Cardiac muscle cell (in vitro differentiated cells and primary cell): ENCODE results near the gene FERD3L. TPM values are rescaled to one million over a fixed set of nuclear protein-coding genes. Genes with fewer than 3 reads are reported as not detected.

Experiments used
- DNase-seq, 2 donors: peaks; one replicate each; pipeline versions ENCODE4 v3.0.0 to v3.0.0-alpha.2; 2010 to 2017; ENCODE audit warnings: low read depth in 1 of 2, low spot score in 1 of 2
- H3K27ac ChIP-seq: fragments of 200-600 bp; sonication (generic); 2 replicates; pipeline ENCODE4 v1.5.1; 2016
- H3K27me3 ChIP-seq: fragments of 200-600 bp; sonication (generic); 2 replicates; pipeline ENCODE4 v1.6.0; 2016; ENCODE audit warnings: control low read depth
- H3K36me3 ChIP-seq: fragments of 200-600 bp; sonication (generic); 2 replicates; pipeline ENCODE4 v1.5.1; 2016; ENCODE audit warnings: control low read depth
- H3K4me1 ChIP-seq: fragments of 200-600 bp; sonication (generic); 2 replicates; pipeline ENCODE4 v1.8.1; 2017; ENCODE audit warnings: low read depth, mild to moderate bottlenecking, mixed run types
- H3K4me3 ChIP-seq: fragments of 200-600 bp; sonication (generic); 2 replicates; pipeline ENCODE4 v1.5.1; 2016; ENCODE audit warnings: mild to moderate bottlenecking
- H3K9me3 ChIP-seq: fragments of 200-600 bp; sonication (generic); 2 replicates; pipeline ENCODE4 v1.5.1; 2017; ENCODE audit warnings: low read depth, mild to moderate bottlenecking, control low read depth
- polyA plus RNA-seq: library from polyadenylated mRNA; unstranded; fragments of >200 nt; fragmentation: Nextera tagmentation; extraction: Ambion mirVana; gene quantifications from 2 replicates; pipeline ENCODE4 v1.2.1, GENCODE V29; 2016
- total RNA-seq: library from RNA; depleted of rRNA; stranded (reverse); fragments of >200 nt; gene quantifications from 2 replicates; pipeline ENCODE4 v1.2.3, GENCODE V29; 2016
- TF ChIP-seq, protein P1 (sequence below): IDR thresholded peaks from 2 replicates; pipeline ENCODE4 v1.5.1; 2012; ENCODE audit warnings: low read depth, mild to moderate bottlenecking, low read length

The FERD3L gene
- total and polyA plus RNA-seq, 2 experiments from 2014 or later, result not detected

GRCh38 chr7:19107356-19108146, 37.7 kb downstream of the FERD3L start:
- DNase-seq, result peak; percentile 68 to 82
- TF ChIP-seq, protein P1, sequence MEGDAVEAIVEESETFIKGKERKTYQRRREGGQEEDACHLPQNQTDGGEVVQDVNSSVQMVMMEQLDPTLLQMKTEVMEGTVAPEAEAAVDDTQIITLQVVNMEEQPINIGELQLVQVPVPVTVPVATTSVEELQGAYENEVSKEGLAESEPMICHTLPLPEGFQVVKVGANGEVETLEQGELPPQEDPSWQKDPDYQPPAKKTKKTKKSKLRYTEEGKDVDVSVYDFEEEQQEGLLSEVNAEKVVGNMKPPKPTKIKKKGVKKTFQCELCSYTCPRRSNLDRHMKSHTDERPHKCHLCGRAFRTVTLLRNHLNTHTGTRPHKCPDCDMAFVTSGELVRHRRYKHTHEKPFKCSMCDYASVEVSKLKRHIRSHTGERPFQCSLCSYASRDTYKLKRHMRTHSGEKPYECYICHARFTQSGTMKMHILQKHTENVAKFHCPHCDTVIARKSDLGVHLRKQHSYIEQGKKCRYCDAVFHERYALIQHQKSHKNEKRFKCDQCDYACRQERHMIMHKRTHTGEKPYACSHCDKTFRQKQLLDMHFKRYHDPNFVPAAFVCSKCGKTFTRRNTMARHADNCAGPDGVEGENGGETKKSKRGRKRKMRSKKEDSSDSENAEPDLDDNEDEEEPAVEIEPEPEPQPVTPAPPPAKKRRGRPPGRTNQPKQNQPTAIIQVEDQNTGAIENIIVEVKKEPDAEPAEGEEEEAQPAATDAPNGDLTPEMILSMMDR, result no peak
- peaks cover 38% of the 10 kb centered on the region for H3K4me1 ChIP-seq

GRCh38 chr7:19107081-19107355, 38.2 kb downstream of the FERD3L start:
- Histone ChIP-seq H3K9me3 (no peaks in the 10 kb centered on the region), H3K27ac (peak overlapping the region; percentile 66), H3K4me1 (peaks cover 33% of the 10 kb centered on the region), H3K27me3 (peaks cover 46% of the 10 kb centered on the region), H3K4me3 (peak overlapping the region; percentile 29), H3K36me3 (no peaks in the 10 kb centered on the region)
- TF ChIP-seq, protein P1, result no peak
- no peak for DNase-seq

More at GRCh38 chr7:19107356-19108146, 37.7 kb downstream of the FERD3L start:
- peaks cover 50% of the 10 kb centered on the region for H3K27me3 ChIP-seq
- H3K9me3 ChIP-seq, result no peaks in the 10 kb centered on the region
- peak overlapping the region; percentile 66 for H3K27ac ChIP-seq
- H3K36me3 ChIP-seq, result no peaks in the 10 kb centered on the region
- H3K4me3 ChIP-seq, result peak overlapping the region; percentile 29

DNA sequence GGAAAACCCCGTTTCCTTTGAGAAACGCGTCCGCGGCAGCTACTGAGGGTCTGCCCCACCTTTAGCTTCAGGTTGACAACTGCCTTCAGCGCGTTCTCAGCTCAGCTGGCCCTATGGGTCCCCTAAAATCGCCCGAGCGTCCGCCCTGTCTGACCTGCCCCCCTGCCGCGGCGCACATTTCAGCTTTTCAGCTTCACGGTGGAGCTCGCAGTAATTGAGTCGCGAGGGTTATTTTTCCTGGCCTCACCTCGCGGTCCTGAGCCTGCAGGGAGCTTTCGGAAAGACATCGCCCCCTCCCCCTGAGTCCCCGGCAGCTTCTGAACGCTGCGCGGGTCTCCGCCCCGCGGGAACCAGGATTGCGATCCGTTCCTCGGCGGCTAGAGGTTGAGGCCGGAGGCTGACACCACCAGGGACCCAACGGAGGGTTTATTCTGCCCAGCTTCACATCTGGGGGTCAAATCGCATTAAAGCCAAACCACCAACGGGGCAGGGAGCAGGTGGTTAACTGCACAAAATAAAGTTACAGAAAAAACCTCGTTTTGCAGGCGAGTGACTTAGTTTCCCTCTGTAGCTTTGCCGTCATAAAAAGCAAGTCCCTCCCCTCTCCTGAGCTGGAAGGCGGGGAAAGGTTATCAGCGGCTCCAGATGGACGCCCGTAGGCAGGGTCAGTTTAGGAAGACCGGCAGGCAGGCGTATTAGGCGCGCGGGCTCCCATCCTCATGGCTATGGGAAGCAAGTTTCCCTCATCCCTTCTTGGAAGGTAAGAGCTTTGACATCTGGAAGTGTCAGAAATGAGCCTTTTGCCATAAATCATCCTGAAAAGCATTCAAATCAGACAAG, 38.8 kb downstream of the FERD3L start:
- peak; percentile 36 to 43 for DNase-seq
- Histone ChIP-seq H3K27me3 (peaks cover 46% of the 10 kb centered on the region), H3K9me3 (no peaks in the 10 kb centered on the region), H3K4me1 (peaks cover 27% of the 10 kb centered on the region), H3K27ac (no peak overlapping the region), H3K4me3 (peak overlapping the region; percentile 29), H3K36me3 (no peaks in the 10 kb centered on the region)
- TF ChIP-seq, protein P1, result no peak

GRCh38 chr7:19105546-19105945, 39.7 kb downstream of the FERD3L start:
- Histone ChIP-seq H3K27ac (no peak overlapping the region), H3K36me3 (no peaks in the 10 kb centered on the region), H3K27me3 (peaks cover 40% of the 10 kb centered on the region), H3K9me3 (no peaks in the 10 kb centered on the region), H3K4me1 (peaks cover 20% of the 10 kb centered on the region), H3K4me3 (no peak overlapping the region)
- TF ChIP-seq, protein P1, result no peak
- DNase-seq, result no peak

GRCh38 chr7:19104811-19105210, 40.4 kb downstream of the FERD3L start:
- no peaks in the 10 kb centered on the region for H3K36me3 ChIP-seq
- H3K4me3 ChIP-seq, result no peak overlapping the region
- H3K9me3 ChIP-seq, result no peaks in the 10 kb centered on the region
- H3K4me1 ChIP-seq, result peaks cover 14% of the 10 kb centered on the region
- TF ChIP-seq, protein P1, result no peak
- H3K27me3 ChIP-seq, result peaks cover 35% of the 10 kb centered on the region
- no peak for DNase-seq
- no peak overlapping the region for H3K27ac ChIP-seq
